ENCODE results near the gene LGI2.

LGI2 gene

DNA sequence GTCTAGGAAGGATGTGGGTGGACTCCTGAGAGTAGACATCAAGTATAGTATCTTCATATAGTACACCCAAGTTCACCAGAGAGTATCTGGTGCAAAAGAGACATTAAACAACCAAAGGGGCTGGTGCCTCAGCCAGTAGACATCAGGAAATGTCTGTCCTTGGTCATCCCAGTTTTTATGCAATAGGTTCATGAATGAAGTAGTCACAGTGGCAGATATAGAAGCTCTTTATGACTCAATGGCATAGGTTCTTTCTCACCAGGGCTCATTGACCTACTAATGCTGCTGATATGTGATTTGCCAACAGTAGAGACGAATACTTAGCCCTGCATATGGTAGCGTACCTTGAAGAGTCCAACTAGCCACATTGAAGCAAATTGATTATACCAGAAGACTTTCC, 72.9 kb downstream of the LGI2 start:
- H3K27ac ChIP-seq, result no peak overlapping the region
- no peak overlapping the region for H3K4me3 ChIP-seq (ENCODE audit: low read depth, low read length)
- H3K36me3 ChIP-seq, result no peaks in the 10 kb centered on the region
- no peaks in the 10 kb centered on the region for H3K9me3 ChIP-seq (ENCODE audit: severe bottlenecking)
- H3K27me3 ChIP-seq (ENCODE audit: insufficient read depth, low read depth, severe bottlenecking), result no peaks in the 10 kb centered on the region
- TF ChIP-seq, protein P1, sequence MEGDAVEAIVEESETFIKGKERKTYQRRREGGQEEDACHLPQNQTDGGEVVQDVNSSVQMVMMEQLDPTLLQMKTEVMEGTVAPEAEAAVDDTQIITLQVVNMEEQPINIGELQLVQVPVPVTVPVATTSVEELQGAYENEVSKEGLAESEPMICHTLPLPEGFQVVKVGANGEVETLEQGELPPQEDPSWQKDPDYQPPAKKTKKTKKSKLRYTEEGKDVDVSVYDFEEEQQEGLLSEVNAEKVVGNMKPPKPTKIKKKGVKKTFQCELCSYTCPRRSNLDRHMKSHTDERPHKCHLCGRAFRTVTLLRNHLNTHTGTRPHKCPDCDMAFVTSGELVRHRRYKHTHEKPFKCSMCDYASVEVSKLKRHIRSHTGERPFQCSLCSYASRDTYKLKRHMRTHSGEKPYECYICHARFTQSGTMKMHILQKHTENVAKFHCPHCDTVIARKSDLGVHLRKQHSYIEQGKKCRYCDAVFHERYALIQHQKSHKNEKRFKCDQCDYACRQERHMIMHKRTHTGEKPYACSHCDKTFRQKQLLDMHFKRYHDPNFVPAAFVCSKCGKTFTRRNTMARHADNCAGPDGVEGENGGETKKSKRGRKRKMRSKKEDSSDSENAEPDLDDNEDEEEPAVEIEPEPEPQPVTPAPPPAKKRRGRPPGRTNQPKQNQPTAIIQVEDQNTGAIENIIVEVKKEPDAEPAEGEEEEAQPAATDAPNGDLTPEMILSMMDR (IDR thresholded peaks at IDR 0.05; ENCODE audit: low read depth, low read length), result no peak
- no peak for DNase-seq

DNA sequence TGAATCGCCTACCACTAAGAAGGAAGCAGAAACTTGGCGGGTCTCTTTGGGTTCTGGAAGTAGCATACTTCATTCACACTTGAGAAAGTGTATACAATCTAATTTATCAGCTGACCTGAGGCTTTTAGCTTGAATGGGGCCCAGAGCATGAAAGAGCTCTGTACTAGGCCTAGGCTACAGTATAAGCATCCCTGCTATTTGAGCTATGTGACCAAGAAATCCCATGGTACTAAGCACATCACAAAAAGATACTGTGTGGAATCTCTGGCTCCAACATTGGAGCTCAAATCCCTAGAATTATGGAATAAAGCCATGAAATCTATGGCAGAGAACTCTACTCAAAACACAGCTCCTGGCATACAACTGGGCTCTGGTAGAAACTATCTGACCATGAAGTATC, 74.0 kb downstream of the LGI2 start:
- TF ChIP-seq, protein P1 (IDR thresholded peaks at IDR 0.05; ENCODE audit: low read depth, low read length), result no peak
- no peaks in the 10 kb centered on the region for H3K9me3 ChIP-seq (ENCODE audit: severe bottlenecking)
- no peaks in the 10 kb centered on the region for H3K36me3 ChIP-seq
- H3K27me3 ChIP-seq (ENCODE audit: insufficient read depth, low read depth, severe bottlenecking), result no peaks in the 10 kb centered on the region
- no peak overlapping the region for H3K4me3 ChIP-seq (ENCODE audit: low read depth, low read length)
- no peak for DNase-seq
- no peak overlapping the region for H3K27ac ChIP-seq

DNA sequence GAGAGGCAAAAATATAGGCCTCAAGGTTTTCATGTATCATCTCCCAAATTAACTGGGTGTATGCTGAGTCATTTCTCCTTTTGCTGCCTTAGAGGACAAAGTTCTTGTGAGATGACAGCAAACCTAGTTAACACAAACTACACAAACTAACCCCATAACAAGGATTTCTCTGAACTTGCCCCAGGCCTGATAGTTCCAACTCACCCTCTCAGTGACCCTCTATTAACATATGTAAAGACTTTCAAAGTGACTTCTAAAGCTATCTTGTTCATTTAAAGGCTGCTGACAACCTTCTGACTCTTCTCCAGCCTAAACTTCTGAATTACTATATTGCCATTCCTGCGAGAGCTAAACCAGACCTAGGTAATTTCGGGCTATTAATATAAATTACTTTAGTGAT, 74.7 kb downstream of the LGI2 start:
- H3K27me3 ChIP-seq (ENCODE audit: insufficient read depth, low read depth, severe bottlenecking), result no peaks in the 10 kb centered on the region
- no peaks in the 10 kb centered on the region for H3K9me3 ChIP-seq (ENCODE audit: severe bottlenecking)
- no peak for DNase-seq

DNA sequence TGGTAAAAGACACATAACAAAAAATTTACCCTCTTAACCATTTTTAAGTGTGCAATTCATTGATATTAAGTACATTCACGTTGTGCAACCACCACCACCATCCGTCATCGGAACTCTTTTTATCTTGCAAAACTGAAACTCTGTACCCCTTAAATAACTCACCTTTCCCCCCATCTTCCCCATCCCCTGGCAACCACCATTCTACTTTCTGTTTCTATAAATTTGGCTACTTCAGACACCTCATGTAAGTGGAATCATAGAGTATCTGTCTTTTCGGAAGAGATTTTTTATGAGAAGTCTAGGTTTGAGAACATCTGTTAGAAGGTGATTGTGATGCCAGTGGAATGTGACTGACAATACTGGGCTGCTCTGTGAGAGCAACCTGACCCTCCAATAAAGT, 78.1 kb downstream of the LGI2 start:
- H3K9me3 ChIP-seq (ENCODE audit: severe bottlenecking), result no peaks in the 10 kb centered on the region
- DNase-seq, result no peak
- H3K4me3 ChIP-seq (ENCODE audit: low read depth, low read length), result no peak overlapping the region
- H3K27me3 ChIP-seq (ENCODE audit: insufficient read depth, low read depth, severe bottlenecking), result no peaks in the 10 kb centered on the region
- TF ChIP-seq, protein P1 (IDR thresholded peaks at IDR 0.05; ENCODE audit: low read depth, low read length), result no peak
- H3K36me3 ChIP-seq, result no peaks in the 10 kb centered on the region
- no peak overlapping the region for H3K27ac ChIP-seq

More for the DNA sequence above, 74.7 kb downstream of the LGI2 start:
- no peak overlapping the region for H3K27ac ChIP-seq
- TF ChIP-seq, protein P1 (IDR thresholded peaks at IDR 0.05; ENCODE audit: low read depth, low read length), result no peak
- H3K4me3 ChIP-seq (ENCODE audit: low read depth, low read length), result no peak overlapping the region
- no peaks in the 10 kb centered on the region for H3K36me3 ChIP-seq

DNA sequence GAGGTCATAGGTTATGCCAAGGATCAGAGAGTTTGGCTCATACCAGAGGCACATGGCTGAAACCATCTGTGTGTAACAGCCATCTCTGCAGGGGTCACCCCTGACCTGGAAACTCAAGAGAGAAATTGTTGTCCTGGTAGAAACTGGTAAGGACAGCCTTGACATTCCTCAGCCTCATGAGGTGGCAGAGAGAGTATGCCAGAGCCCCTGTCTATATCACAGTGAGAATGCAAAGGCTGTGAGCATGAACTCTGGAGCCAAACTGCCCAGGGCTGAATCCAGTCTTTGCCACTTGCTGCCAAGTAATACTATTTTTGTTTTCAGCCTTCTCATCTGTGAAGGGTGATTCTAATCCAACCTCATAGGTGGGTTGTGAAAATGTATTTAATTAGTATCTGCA, 80.8 kb downstream of the LGI2 start:
- H3K27me3 ChIP-seq (ENCODE audit: insufficient read depth, low read depth, severe bottlenecking), result no peaks in the 10 kb centered on the region
- H3K36me3 ChIP-seq, result no peaks in the 10 kb centered on the region
- H3K4me3 ChIP-seq (ENCODE audit: low read depth, low read length), result no peak overlapping the region
- H3K9me3 ChIP-seq (ENCODE audit: severe bottlenecking), result no peaks in the 10 kb centered on the region
- DNase-seq, result no peak
- no peak overlapping the region for H3K27ac ChIP-seq
- TF ChIP-seq, protein P1 (IDR thresholded peaks at IDR 0.05; ENCODE audit: low read depth, low read length), result no peak

Measured in WERI-Rb-1 (cell line).